ENCODE data around the gene MRPL55. TPM values are rescaled to one million over a fixed set of nuclear protein-coding genes. Genes with fewer than 3 reads are reported as not detected.

Gene MRPL55
- polyA plus RNA-seq, 1 donor (not counting 4 experiments of a cell fraction or from before 2014, with no cell fraction given) = 28.4 TPM

GRCh38 chr1:228143480-228144192 lies 34.5 kb upstream of the MRPL55 start:
- DNase-seq (ENCODE audit: low read depth, low spot score) (no peak), FAIRE-seq (peak; percentile 32)
- TF ChIP-seq EZH2 (IDR thresholded peaks at IDR 0.05; ENCODE audit: low read length) (no peak), CTCF (optimal IDR thresholded peaks at IDR 0.05 in 1 of 3, IDR thresholded peaks at IDR 0.05 in 1 of 3, conservative IDR thresholded peaks at IDR 0.05 in 1 of 3; ENCODE audit: extremely low read depth in 1 of 3, insufficient read depth in 2 of 3, low read length in 3 of 3) (no peak)
- dilution Hi-C loops (cut with MboI; ENCODE audit: extremely low pct_ligation_motif_present, low sequenced_read_pairs) = no loop called here
- peaks cover 26% of the 10 kb centered on the region for H4K20me1 ChIP-seq (ENCODE audit: control insufficient read depth, extremely low read depth, insufficient read depth, low read length)
- no peaks in the 10 kb centered on the region for H3K9me3 ChIP-seq (ENCODE audit: control insufficient read depth, low read depth, low read length)
- peak overlapping the region; percentile 98 for H3K4me2 ChIP-seq (ENCODE audit: control insufficient read depth, extremely low read depth, insufficient read depth, low read depth, low read length)
- H3K79me2 ChIP-seq (ENCODE audit: control insufficient read depth, insufficient read depth, low read length) = peaks cover 80% of the 10 kb centered on the region
- no peak overlapping the region for H3K27ac ChIP-seq (ENCODE audit: control insufficient read depth, insufficient read depth, low read length)
- H3K4me1 ChIP-seq (ENCODE audit: control insufficient read depth, extremely low read depth, insufficient read depth, low read length) = peaks cover 49% of the 10 kb centered on the region
- H3K36me3 ChIP-seq (ENCODE audit: control insufficient read depth in 2 of 2, extremely low read depth in 1 of 2, insufficient read depth in 2 of 2, low read length in 2 of 2) = peaks cover 28 to 45% of the 10 kb centered on the region in 2 experiments
- H3K27me3 ChIP-seq (ENCODE audit: control insufficient read depth, extremely low read depth, insufficient read depth, low read length) = no peaks in the 10 kb centered on the region
- peak overlapping the region; percentile 86 for H3K9ac ChIP-seq (ENCODE audit: control insufficient read depth, extremely low read depth, insufficient read depth, low read length)
- peaks cover 2% of the 10 kb centered on the region for H3K9me1 ChIP-seq (ENCODE audit: control insufficient read depth, extremely low read depth, insufficient read depth, low read length)
- peak overlapping the region in 1 of 3 experiments; percentile 84 for H3K4me3 ChIP-seq (ENCODE audit: control insufficient read depth in 2 of 3, extremely low read depth in 1 of 3, insufficient read depth in 2 of 3, low read depth in 1 of 3, low read length in 3 of 3)
- no peak overlapping the region for H2AFZ ChIP-seq (ENCODE audit: control insufficient read depth, low read length)

- Histone ChIP-seq H3K9me1 (ENCODE audit: control insufficient read depth, extremely low read depth, insufficient read depth, low read length) (peaks cover 2% of the 10 kb centered on the region), H3K27ac (ENCODE audit: control insufficient read depth, insufficient read depth, low read length) (no peak overlapping the region)
Measured at GRCh38 chr1:228142701-228143136, 33.6 kb upstream of the MRPL55 start.

More at GRCh38 chr1:228142701-228143136, 33.6 kb upstream of the MRPL55 start:
- peaks cover 76% of the 10 kb centered on the region for H3K79me2 ChIP-seq (ENCODE audit: control insufficient read depth, insufficient read depth, low read length)
- peak overlapping the region; percentile 98 for H3K4me2 ChIP-seq (ENCODE audit: control insufficient read depth, extremely low read depth, insufficient read depth, low read depth, low read length)
- peak overlapping the region; percentile 84 to 96 (median 89) for H3K4me3 ChIP-seq (ENCODE audit: control insufficient read depth in 2 of 3, extremely low read depth in 1 of 3, insufficient read depth in 2 of 3, low read depth in 1 of 3, low read length in 3 of 3)
- dilution Hi-C loops (cut with MboI; ENCODE audit: extremely low pct_ligation_motif_present, low sequenced_read_pairs) = no loop called here
- peak; percentile 26 for FAIRE-seq
- peaks cover 23% of the 10 kb centered on the region for H4K20me1 ChIP-seq (ENCODE audit: control insufficient read depth, extremely low read depth, insufficient read depth, low read length)
- H3K9me3 ChIP-seq (ENCODE audit: control insufficient read depth, low read depth, low read length) = no peaks in the 10 kb centered on the region
- H3K27me3 ChIP-seq (ENCODE audit: control insufficient read depth, extremely low read depth, insufficient read depth, low read length) = no peaks in the 10 kb centered on the region
- no peak for DNase-seq (ENCODE audit: low read depth, low spot score)
- TF ChIP-seq CTCF (optimal IDR thresholded peaks at IDR 0.05 in 1 of 3, IDR thresholded peaks at IDR 0.05 in 1 of 3, conservative IDR thresholded peaks at IDR 0.05 in 1 of 3; ENCODE audit: extremely low read depth in 1 of 3, insufficient read depth in 2 of 3, low read length in 3 of 3) (no peak), EZH2 (IDR thresholded peaks at IDR 0.05; ENCODE audit: low read length) (no peak)
- H3K4me1 ChIP-seq (ENCODE audit: control insufficient read depth, extremely low read depth, insufficient read depth, low read length) = peaks cover 40% of the 10 kb centered on the region
- H2AFZ ChIP-seq (ENCODE audit: control insufficient read depth, low read length) = no peak overlapping the region
- H3K9ac ChIP-seq (ENCODE audit: control insufficient read depth, extremely low read depth, insufficient read depth, low read length) = peak overlapping the region; percentile 86
- peaks cover 22 to 36% of the 10 kb centered on the region in 2 experiments for H3K36me3 ChIP-seq (ENCODE audit: control insufficient read depth in 2 of 2, extremely low read depth in 1 of 2, insufficient read depth in 2 of 2, low read length in 2 of 2)

Data from keratinocyte (primary cell).